Measurements from ENCODE around the gene NRDE2.

GRCh38 chr14:90297876-90298629 is 33.7 kb downstream of the NRDE2 start:
- no peak for TF ChIP-seq ZBTB8A (tag by site-specific recombination; IDR thresholded peaks at IDR 0.05)
- TF ChIP-seq CTCF (tag by site-specific recombination; IDR thresholded peaks at IDR 0.05), result no peak
- no peak for TF ChIP-seq ZNF146 (tag by site-specific recombination; IDR thresholded peaks at IDR 0.05)
- TF ChIP-seq ZNF24 (tag by site-specific recombination; IDR thresholded peaks at IDR 0.05), result no peak
- no peak for TF ChIP-seq GLI2 (tag by site-specific recombination; IDR thresholded peaks at IDR 0.05; ENCODE audit: borderline replicate concordance, low read depth)
- no peak for TF ChIP-seq ZNF274 (IDR thresholded peaks at IDR 0.05; ENCODE audit: low read length)
- TF ChIP-seq ZNF274 (tag by site-specific recombination; IDR thresholded peaks at IDR 0.05; ENCODE audit: borderline replicate concordance), result no peak
- no peak for TF ChIP-seq GLI4 (tag by site-specific recombination; IDR thresholded peaks at IDR 0.05)
- TF ChIP-seq ZNF837 (tag by site-specific recombination; IDR thresholded peaks at IDR 0.05), result no peak
- no peak for TF ChIP-seq ZNF121 (tag by site-specific recombination; IDR thresholded peaks at IDR 0.05)
